Hypothalamus (tissue), 51 donors: ENCODE results near the gene COLEC12.
A peak's percentile ranks its signal among the peaks of the same experiment; 100 is the strongest.

Experiments
- DNase-seq, 51 donors: peaks; one replicate each; lab custom pipeline; 2025; lab: John Stamatoyannopoulos, UW

The COLEC12 gene

GRCh38 chr18:449374-449773, 51.1 kb downstream of the COLEC12 start:
- DNase-seq = peak in 10 of 51 donors; percentile 10 to 51 (median 28)

DNA sequence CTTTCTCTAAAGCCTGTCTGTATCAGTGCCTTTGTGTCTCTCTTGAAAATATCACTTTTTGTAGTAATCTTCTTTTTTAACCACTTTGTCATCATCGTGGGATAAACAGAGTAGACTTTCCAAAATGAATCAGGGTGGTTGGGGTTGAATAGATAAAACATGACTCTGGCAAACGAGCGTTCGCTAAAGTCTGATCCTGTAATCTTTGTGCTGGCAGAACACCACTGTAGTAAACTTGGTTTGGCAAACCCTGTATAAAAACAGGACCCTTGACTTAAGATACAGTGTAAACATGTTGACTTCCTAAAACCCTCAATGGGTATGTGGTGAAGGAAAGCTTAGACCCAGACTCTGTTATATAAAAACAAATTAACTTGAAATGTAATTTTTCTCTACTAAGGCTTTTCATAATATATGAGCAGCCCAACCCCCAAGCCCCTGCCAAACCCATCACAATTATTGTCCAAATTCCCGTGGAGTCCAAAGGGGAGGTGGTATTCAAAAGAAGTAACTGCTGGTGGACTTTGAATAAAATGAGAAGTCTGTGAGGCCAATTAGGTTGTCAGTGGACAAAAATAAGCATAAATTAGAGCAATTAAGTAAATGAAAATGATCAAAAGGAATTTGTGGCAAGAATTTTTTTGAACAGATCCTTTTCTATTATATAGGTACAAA, 52.2 kb downstream of the COLEC12 start:
- no peak for DNase-seq

DNA sequence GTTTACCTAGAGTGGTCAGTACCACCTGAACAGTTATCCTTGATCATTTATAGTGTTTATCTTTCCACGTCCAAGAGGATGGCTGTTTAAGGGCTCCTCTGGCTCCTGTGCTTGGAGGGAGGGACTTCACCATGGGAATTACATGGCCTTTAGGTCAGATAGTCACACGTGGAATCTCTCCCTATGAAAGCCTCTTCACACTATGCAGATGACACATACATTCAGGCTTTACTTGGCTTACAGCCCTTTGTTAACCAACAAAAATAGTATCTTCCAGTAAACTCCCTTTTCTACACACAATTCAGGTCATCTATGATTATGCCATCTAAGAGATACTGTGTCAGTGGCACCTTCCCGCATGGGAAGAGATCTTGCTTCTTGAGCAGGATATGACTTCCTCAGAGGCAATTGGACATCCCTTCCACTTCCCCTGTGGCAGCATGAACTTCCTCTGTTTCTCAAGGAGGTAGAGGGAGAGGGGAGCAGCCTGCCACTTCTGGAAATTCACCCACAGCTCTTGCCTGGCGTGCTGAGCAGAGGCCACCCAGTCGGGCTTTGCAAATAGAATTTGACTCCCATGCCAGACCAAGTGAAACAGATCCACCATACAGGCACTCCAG, 53.5 kb downstream of the COLEC12 start:
- no peak for DNase-seq

- DNase-seq = no peak
These were observed 55.4 kb downstream of the COLEC12 start for GRCh38 chr18:445055-445454.

DNA sequence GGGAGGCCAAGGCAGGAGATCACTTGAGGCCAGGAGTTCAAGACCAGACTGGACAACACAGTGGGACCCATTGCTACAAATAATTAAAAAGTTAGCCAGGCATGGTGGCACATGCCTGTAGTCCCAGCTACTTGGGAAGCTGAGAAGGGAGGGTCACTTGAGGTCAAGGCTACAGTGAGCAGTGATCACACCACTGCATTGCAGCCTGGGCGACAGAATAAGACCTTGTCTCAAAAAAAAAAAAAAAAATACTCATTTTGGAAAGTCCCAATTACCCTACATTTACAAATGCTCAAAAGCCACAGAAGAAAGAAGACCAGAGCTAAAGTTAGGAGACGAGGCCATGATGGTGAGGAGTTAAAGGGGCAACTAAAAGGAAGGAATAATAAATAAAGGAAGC, 61.9 kb downstream of the COLEC12 start:
- DNase-seq = no peak

DNA sequence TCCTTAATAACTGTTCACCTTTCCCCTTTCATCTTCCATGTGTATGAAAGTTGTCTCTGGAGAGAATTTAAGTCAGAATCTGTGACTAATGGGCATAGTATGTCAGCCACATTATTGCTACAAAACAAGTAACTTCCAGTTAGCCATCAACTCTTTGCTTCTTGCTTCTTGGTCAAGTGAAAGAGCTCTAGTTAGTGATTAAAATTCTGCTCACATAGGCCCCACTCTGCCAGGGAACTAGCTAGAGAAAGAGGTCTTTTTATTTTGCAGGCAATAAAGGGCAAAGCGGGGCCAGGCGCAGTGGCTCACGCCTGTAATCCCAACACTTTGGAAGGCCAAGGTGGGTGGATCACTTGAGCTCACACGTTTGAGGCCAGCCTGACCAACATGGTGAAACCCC, 64.6 kb downstream of the COLEC12 start:
- DNase-seq = peak in 35 of 51 donors; percentile 12 to 84 (median 47)

DNA sequence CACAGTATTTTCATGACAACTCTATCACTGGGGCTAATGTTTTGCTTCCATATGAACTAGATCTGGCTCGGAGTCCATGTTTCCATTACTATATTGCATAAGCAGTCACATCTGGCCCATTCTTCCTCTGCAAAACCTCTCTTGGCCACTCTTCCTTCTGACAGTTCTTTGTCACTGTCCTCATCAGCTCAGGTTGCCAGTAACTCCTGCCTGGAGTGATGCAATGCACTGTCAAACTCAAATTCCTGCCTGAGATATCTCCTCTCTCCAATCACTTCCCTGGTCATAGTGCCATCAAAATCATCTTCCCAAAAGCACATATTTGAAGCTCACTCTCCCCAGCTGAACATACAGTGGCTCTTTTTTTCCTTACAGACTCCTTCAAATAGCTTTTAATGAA, 66.1 kb downstream of the COLEC12 start:
- DNase-seq = no peak

DNA sequence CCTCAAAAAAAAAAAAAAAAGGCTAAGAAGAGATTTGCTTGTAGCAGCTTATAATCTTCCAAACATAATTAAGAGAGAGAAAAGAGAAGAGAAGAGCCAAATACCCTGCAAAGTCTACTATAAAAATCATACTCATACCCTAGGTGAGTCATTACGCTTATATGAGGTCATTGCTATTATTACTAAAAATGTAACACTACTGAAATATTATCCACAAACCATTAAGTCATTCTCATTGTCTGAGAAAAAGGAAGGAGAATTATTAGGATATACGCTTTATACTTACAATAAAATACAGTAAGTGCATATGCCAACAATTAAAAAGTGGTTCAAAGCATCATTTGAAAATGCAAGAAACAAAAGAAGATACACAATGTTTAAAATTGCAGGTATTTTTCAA, 66.5 kb downstream of the COLEC12 start:
- no peak for DNase-seq

- DNase-seq = peak in 5 of 51 donors; percentile 7 to 11 (median 11)
These were observed 67.2 kb downstream of the COLEC12 start for GRCh38 chr18:433298-433697.

GRCh38 chr18:432791-433190, 67.7 kb downstream of the COLEC12 start:
- no peak for DNase-seq

DNA sequence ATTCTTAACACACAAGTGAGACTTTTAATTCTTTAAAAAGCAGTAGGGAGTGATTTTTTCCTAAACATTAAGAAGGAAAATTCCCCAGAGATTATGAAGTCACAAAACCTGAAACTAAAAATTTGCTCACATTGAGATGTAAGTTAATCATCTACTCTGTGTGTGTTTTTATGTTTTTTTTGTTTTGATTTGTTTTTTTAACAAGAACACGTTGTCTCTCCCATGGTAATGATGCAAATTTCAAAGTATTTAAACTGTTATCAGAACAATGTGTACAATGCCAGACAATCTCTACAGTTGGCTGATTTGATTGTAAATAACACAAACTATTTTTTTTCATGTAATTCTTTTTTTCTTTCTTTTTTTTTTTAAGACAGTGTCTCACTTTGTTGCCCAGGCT, 71.5 kb downstream of the COLEC12 start:
- no peak for DNase-seq

- peak in 13 of 51 donors; percentile 5 to 53 (median 23) for DNase-seq
These were observed 73.5 kb downstream of the COLEC12 start for GRCh38 chr18:427005-427404.

GRCh38 chr18:425106-425745, 75.3 kb downstream of the COLEC12 start:
- no peak for DNase-seq

DNA sequence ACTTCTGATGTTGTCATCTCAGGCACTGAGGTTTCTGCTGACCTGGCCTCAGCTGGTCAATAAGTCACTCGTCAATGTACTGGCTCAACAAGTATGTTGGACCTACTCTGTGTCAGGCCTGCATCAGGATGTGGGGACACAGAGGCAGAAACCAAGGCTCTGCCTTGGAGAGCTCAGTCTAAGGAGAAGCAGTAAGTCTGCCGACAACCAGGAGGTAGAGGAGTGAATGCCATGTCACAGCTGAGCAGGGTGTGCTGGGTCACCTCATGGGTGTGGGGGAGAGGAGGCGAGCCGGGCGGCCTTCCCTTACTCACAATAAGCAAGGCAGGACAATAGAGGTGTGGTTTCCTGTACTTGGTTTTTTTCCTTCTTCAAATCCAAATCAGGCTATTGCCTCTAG, 75.8 kb downstream of the COLEC12 start:
- DNase-seq = no peak

DNA sequence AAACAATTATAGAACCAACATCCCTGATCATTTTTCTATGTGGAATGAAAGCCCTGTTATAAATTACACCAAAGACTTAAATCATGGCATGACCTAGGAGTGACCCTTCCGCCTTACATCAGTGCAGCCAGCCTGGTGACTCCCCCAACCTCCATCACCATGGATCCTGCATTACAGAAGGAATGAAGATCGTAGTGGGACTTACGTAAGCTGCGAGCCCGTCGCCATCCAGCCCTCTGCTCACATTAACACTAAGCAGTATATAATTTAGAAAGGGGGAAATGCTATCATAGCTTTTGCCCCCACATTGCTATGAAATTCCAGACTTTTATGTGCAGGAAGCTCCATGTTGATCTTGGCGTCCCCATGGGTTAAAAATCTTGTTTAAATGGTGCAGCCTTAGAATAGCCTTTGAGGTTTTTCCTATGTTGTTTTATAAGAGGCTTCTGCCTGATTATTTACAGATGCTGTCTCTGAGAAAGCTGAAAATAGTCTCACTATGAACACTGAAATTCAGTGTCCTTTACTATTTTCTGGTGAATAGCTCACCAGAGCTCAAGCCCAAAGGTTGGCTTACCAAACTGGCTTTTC, 76.3 kb downstream of the COLEC12 start:
- DNase-seq = no peak

DNA sequence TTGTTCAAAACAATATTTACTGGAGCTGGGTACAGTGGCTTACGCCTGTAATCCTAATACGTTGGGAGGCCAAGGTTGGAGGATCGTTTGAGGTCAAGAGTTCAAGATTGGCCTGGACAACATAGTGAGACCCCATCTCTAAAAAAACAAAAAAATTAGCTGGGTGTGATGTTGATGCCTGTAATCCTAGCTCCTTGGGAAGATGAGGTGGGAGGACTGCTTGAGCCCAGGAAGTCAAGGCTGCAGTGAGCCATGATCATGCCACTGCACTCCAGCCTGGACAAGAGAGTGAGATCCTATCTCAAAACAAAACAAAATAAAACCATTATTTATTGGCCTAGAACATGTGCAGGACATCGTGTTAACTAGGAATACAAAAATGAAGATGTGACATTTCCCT, 77.5 kb downstream of the COLEC12 start:
- DNase-seq = no peak

GRCh38 chr18:421247-422155, 79.0 kb downstream of the COLEC12 start:
- DNase-seq = no peak

DNA sequence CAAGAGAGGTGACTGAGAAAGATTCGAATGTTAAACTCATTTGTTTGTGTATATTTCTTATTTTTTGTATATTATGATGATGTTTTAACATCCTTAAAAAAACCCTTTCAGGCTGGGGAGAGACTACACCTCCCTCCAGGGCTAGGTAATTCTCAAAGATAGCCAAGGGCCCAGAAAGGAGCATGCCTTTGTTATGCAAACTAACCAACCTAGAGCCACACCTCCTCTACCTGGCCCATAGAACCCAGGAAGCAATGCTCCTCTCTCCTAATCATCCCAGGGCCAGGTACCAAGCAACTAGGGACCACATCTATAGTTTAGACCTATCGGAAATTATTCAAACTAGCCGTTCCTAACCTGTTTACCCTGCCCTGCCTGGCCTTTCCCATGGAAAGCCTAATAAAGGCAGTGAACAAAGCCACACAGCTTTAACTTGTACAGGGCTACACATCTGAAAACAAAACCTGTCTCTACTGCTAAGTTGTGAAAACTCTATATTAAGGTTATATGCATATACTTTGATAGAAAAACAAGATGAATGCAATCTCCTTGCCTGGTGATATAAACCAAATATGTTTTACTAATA, 79.7 kb downstream of the COLEC12 start:
- DNase-seq = no peak

- peak in 1 of 51 donors; percentile 8 for DNase-seq
These were observed 80.8 kb downstream of the COLEC12 start for GRCh38 chr18:419541-420175.

DNA sequence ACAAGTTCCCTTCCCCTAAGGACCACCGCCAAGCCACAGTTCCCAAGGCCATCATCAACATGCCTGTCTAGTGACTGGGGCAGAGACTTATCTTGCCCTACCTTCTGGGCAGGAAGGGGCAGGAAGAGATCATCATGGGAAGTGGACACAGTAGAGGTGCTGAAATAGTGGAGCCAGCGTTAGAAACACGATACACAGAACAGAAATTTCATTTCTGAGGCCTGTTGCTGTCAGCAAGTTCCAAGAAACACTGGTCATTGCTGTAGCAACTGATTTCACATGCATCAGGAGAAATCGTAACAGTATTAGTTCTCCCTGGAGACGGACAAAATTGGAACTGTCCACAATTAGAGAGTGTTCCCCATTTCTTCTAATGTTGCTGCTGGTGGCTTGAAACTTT, 83.0 kb downstream of the COLEC12 start:
- no peak for DNase-seq
